Cerebellar cortex (tissue), 1 donor: Measurements from ENCODE around the gene PPP3R2.
"Not testable (repeated sequence)": the region's sequence is repeated elsewhere in the genome, so short reads cannot be mapped to it uniquely, and the experiment has no call there.

Experiments
- DNase-seq: peaks from one replicate; pipeline ENCODE4 v3.0.0-alpha.2; 2015; ENCODE audit warnings: low spot score

The PPP3R2 gene

GRCh38 chr9:101587332-101588043 lies 7.3 kb downstream of the PPP3R2 start:
- no peak for DNase-seq

DNA sequence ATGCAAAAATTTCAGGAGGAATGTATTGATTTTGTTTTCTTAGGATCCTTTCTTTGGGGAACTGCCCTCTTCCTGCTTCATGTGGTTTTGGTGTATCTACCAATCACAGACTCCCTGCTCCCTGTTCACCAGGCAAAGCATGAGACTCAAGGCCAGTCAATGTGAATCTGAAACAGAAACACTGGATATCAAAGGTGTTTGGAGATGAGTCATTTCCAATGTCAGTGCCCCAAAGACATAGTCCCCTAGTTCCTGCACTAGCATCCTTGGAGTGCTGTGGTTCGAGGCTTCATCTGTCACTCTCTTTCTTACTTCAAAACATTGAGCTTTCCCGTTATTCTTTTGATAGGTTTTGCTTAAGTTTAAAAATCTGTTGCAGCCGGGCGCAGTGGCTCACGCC lies 8.1 kb downstream of the PPP3R2 start:
- no peak for DNase-seq

- DNase-seq, result no peak
These were observed 9.0 kb downstream of the PPP3R2 start for GRCh38 chr9:101585740-101586139.

- no peak for DNase-seq
These were observed 12.2 kb downstream of the PPP3R2 start for GRCh38 chr9:101582553-101582952.

DNA sequence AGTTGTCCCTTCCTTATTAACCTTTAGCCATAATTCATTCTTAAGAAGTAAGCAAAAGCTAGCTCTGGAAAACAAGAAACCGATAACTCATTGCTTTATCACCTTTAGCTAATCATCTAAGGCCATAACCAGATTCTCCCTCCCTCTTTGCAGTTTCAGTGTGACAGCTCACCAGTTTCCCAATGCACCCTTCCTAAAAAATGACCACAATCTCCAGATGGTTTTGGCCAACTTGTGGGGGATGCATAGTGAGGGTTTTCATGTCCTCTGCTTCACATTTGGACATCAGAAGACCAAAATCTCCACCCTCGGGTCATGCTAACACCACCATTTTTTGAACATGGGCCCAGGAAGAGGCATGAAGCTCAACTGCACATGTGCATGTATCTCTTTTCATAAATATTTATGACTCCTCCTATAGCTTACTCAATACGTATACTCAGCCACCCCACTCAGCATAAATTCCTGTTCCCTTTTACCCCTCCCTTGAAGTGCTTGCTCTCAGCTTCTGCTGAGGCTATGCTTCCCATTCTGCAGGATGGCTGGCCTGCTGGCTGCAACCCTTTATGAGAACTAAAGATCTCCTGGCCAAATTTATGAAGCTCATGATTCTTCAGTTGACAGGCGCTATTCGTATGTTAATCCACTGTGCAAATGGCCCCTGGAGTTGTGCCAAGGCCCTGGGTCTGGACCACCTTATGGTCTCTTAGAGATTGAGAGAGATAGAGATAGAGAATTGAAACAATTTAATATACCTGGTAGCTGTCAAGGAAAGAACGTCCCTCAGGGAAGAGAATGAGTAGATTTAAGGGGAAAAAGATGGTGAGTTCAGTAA lies 14.8 kb downstream of the PPP3R2 start:
- no peak for DNase-seq

GRCh38 chr9:101578378-101578777 lies 16.4 kb downstream of the PPP3R2 start:
- DNase-seq, result no peak

DNA sequence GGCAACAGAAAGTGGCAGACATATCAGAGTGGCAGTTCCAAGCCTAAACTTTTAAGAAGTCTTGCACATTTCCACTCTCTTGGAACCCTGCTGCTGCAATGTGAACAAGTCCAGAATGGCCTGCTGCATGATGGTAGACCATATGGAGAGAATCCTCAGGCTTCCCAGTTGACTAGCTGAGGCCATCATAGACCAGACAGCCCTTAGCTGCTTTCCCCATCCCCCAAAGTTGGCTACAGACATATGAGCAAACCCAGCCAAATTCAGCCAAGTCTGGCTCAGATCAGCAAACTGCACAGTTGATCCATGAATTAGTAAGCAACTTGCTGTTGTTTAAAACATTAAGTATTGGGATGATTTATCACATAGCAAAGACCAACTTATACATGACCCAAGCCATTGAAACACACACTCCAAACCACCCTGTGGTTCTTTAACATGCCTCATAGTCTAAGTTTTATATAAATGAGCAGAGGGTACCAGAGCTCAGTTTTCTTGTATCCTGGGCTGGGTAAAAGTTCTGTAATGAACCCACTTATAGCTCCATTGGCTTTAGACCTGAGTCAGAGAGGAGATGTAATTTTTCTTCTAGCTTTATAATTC lies 19.9 kb downstream of the PPP3R2 start:
- DNase-seq, result no peak

- no peak for DNase-seq
These were observed 22.5 kb downstream of the PPP3R2 start for GRCh38 chr9:101572316-101572715.

DNA sequence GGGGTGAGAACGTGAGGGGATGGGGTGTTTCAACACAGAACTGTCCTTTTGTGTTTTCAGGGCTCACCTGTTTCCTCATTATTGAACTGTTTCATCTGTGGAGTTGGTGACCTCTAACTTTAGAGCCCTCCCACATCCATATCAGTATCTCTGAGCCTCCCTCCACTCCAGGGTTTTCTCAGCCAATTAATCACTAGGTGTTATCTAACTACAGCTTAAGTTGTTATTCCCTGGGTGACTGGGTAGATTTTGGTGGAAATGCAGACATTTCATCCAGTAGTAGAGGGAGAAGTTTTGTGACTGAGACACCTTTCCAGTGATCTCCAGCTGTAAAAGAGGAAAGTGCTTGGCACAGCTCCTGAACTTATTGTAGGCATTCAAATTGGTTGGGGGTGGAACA lies 23.7 kb downstream of the PPP3R2 start:
- no peak for DNase-seq

GRCh38 chr9:101569741-101570501 lies 24.8 kb downstream of the PPP3R2 start:
- no peak for DNase-seq

DNA sequence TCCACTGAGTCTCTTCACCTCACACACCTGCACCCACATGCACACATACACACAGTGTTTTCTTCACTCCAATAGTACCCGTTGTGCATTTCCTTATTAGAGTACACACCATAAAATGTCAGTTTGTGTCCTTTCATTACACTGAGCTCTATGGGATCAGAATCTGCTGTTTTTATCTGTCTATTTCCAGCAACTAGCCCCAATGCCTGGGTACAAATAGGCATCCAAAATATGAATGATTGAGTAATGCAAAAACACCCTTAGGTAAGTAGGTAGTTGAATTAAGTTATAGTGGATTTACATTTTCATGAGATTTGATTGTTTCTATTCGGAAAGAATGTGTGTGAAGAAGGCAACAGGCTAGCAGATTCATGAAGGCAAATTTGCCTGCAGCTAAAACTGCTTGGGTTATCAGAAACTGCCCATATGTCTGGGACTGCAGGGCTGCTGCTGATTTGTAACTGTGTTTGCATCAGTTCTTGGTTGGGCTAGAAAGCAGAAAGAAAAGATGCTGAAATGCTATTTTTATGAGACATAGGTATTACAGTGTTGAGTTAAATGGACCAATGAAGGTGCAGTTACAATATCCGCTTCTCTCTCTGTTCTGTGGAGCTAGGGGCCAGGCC lies 26.9 kb downstream of the PPP3R2 start:
- no peak for DNase-seq

- DNase-seq, result peak; percentile 18
These were observed 27.7 kb downstream of the PPP3R2 start for GRCh38 chr9:101566904-101567724.

DNA sequence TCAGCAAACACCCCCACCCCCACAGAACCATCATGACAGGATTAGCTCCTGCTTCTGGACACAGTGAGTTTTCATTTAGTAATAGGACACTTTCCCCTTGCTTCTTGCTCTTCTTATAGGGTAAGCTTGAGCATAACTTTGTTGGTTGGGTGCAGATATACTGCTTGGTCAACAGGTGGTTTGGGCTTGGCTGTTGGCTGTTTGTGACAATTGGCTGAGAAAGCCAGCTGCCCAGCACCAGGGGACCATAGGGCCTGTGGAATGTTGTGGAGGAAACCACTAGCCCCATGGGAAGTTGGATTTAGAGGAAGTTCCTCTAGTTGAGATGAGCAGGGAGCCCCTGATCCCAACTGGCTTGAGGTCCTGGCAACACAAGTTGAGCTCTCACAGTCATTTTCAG lies 30.5 kb downstream of the PPP3R2 start:
- DNase-seq, result no peak

DNA sequence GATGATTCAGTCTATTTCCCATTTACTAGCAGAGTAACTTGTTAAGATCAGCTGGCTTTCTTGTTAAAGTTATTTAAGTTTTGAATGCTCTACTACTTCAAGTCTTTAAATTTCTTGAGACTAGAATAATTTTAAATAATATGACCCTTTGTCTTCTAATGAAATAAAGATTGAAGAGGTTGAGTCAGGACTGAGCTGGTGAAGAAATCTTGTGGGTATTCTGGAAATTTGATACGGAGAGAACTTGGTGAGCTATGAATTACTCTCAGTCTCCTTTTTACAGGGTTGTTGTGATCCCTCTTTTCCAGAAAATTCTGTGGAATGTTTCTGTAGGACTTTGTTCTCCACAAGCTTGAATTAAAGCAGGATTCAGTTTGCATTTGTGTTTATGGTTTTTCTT lies 31.8 kb downstream of the PPP3R2 start:
- no peak for DNase-seq

DNA sequence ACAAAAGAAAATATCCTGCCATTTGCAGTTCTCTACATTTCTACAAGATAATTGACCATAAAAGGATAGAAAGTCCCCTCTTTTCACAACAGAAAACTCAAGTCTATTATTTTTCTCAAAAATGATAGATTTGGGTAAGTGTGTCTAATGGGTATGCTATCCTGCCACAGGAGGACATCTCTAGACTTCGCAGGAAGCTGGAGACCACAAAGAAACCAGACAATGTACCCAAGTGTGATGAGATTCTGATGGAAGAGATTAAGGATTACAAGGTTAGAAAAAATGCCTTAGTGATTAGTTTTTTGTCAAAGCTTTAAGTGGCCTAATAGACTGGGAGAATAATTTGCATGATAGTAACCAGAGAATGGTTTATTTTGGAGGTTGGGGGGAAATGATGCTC lies 33.0 kb downstream of the PPP3R2 start:
- no peak for DNase-seq

DNA sequence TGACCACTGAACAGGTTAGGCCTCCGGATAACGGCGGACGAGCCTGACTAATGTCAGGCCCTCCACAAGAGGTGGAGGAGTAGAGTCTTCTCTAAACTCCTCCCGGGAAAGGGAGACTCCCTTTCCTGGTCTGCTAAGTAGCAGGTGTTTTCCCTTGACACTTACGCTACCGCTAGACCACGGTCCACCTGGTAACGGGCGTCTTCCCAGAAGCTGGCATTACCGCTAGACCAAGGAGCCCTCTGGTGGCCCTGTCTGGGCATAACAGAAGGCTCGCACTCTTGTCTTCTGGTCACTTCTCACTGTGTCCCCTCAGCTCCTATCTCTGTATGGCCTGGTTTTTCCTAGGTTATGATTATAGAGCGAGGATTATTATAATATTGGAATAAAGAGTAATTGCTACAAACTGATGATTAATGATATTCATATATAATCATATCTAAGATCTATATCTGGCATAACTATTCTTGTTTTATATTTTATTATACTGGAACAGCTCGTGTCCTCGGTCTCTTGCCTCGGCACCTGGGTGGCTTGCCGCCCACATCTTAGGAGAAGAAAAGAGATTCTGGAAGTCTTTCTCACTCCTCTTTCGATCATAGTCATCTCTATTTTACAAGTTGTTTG lies 45.2 kb downstream of the PPP3R2 start:
- not testable (repeated sequence) for DNase-seq

- DNase-seq, result no peak
These were observed 51.6 kb downstream of the PPP3R2 start for GRCh38 chr9:101543098-101543735.
